Activated CD4-positive, alpha-beta T cell treated with anti-CD3 and anti-CD28 coated beads, Interleukin-2, amount 50 U/mL, for 24 hours (primary cell): Measurements from ENCODE around the gene KIF6.

Experiments used
- DNase-seq, 2 donors: peaks; one replicate each; pipeline ENCODE4 v3.0.0-alpha.2; 2020; ENCODE audit warnings: low read depth in 1 of 2, low spot score in 1 of 2

The KIF6 gene

GRCh38 chr6:39387785-39388184 is 337.4 kb downstream of the KIF6 start:
- no peak for DNase-seq

- no peak for DNase-seq
These were observed 338.7 kb downstream of the KIF6 start for GRCh38 chr6:39386487-39386886.

DNA sequence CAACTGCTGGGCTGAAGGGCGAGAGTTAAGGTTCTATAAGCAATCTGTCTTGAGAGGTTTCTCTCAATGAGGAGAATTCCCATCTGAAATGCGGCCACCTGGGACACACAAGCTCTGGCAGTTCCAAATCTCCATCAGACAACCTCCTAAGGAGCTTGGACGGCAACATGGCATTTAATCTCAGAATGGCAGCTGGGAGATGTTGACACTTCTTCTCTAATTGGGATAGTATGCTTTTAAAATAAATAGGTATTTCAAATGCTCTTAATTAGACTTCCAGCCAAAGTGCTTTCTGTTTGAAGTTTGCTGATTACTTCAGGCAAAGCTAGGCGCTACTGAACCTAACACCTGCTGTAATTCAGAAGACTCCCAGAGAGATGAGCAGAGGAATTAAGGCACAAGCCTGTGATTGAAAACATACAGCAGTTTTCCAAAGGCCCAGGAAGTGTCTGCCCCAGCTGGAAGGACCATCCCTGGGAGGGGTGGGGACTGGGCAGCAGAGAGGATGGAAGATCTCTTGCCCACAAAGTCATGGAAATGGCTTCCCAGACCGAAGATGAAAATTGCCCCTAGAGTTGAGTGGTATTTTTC is 343.6 kb downstream of the KIF6 start:
- no peak for DNase-seq

- no peak for DNase-seq
These were observed 344.2 kb downstream of the KIF6 start for GRCh38 chr6:39380837-39381549.

- DNase-seq, result no peak
These were observed 346.2 kb downstream of the KIF6 start for GRCh38 chr6:39378960-39379425.

- no peak for DNase-seq
These were observed 346.8 kb downstream of the KIF6 start for GRCh38 chr6:39378175-39378959.

GRCh38 chr6:39377539-39377950 is 347.7 kb downstream of the KIF6 start:
- DNase-seq, result no peak

DNA sequence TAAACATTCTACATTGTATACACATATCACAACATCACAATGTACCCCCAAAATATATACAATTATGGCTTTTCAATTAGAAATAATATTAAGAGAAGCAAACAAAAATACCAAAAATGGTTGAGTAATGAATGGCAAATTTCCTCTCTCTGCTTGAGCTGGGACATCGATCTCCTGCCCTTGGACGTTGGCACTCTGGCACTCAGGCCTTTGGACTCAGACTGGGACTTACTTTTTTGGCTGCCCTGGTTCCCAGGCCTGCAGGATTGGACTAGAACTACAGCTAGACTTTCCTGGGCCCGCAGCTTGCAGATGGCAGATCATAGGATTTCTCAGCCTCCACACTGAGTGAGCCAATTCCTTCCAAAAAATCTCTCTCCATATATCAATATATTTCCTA is 349.8 kb downstream of the KIF6 start:
- DNase-seq, result no peak

DNA sequence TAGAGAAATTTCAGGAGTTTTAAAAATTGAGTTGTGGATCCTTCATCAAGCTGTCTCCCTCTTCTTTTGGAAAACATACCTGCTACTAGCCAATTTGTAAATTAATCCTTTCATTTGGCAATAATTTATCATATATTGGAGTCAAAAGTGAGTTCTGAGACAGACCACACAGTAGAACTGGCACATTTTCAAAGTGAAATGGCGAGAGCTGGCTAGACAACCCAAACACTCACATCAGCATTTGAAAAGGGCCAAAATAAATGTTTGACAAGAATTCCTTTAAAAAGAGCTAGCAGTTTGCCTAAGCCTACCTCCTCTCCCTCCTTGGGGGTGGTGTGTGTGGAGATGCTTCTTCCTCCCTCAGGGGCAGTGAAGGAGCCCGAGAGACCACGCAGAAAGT is 354.8 kb downstream of the KIF6 start:
- DNase-seq, result no peak

GRCh38 chr6:39369987-39370386 is 355.2 kb downstream of the KIF6 start:
- no peak for DNase-seq

DNA sequence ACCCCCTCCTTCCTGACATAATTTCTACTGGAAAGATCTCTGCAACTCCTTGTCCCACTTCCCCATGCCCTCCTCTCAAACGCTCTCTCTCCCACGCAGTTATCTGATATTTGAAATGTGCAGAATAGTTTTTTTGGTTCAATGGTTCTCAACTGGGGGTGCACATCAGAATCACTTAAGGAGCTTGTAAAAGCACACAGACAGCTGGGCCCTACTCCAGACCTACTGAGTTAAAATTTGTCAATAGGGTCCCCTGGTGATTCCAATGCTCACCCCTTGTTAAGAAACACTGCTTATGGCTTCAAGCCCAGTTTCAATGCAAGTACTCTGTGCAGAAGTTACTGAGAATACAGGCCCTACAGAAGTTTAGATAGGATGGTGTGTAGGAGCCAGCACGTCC is 357.5 kb downstream of the KIF6 start:
- no peak for DNase-seq

DNA sequence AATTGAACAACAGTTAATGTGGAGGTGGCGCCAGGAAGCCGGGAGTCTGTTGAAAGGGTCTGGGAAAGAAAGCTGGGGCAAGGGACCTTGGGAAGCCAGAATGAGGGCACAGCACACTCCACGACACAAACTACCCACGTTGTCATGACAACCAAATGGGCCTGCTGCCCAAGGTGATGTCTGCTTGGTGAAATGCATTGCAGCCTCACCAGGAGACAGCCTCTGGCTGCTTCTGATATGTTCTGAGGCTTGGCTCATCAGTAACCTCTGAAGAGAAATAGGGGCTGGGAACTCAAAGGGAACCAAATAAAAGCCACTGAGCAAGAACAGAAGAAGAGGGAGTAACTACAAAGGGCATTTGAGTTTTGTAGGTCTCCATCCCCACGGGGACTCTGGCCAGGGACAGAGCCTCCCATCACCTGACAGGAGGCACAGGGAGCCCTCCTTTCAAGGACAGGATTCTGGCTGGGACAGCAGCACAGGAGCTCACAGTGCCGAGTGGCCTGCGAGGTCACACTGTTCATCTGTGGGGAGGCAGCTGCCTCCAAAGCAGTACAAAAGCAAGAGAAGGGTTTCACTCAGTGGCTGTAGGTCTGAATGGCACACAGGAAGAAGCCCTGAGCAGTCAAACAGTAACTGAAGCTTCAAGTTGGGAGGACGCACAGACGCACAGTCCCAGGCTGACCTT is 358.1 kb downstream of the KIF6 start:
- DNase-seq, result no peak

DNA sequence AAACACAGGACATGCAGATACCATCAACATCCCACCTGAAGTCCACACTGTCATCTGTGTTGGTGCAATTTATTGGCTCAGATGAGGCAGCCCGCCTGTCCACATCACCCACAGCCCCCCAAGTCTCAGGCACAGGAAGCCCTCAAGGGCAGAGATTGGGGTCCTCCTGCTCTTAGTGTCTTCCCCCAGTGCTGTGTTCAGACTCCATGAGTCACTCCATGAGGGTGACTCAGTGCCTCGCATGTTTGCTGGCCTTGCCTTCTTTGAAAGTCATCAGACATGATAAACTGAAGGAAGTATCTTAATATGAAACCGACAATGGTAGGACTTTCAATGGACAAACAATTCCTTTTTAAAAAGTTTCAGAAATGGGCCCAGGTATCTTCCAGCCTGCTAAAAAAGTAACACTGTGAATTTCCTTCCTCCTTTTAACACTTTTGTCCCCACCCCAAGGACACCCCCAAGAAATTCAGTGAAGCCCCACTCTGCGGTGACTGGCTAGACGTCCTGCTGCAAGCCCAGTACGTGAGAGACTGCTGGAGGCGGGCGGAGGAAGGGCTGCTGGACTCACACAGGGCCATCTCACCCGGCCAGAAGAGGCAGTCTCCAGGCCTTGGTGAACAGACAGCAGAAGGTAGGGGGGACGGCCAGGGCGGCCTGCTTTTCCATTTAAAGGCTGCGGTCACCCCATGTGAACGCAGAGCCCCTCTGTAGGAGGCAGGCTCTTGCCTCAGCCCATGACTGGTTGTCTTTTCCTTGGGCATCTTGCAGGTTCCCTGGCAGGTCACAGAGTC is 359.7 kb downstream of the KIF6 start:
- no peak for DNase-seq

DNA sequence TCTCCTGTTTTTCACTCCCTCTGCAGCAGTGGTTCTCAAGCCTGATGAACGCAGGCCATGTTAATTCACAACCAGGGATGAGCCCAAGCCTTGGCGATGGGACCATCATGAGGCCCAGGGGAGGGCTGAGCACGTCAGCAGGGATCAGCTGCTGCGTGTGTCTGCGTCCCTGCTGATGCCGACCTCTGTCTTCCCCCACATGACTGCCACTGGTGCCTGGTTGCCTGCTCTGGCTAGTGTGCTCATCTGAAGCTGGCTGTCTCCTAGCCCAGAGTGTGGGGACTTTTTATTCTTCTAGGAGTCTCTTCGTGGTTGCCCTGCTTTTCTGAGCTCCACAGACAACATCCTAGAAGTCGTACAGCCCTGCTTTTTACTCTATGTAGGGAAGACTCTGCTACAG is 361.9 kb downstream of the KIF6 start:
- DNase-seq, result no peak

DNA sequence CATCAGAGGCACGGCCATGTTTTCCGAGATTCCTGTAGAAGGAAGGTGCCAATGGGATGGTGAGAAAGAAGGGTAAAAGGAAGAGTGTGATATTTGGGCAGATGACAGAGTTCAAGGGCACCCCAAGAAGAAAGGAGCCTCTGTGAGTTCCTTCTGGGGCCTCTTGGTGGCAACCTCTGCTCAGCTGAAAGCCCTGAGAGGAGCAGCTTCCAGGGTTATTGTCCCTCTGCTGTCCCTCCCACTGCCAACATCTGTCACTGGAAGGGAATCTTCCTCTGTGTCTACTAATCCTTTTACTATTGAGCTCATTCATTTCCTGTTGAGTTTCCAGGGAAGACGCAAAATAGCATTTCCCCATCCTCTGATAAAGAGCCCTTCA is 362.7 kb downstream of the KIF6 start:
- no peak for DNase-seq

- peak; percentile 6 to 28 for DNase-seq
These were observed 363.3 kb downstream of the KIF6 start for GRCh38 chr6:39361657-39362486.

- no peak for DNase-seq
These were observed 364.8 kb downstream of the KIF6 start for GRCh38 chr6:39360378-39360777.

DNA sequence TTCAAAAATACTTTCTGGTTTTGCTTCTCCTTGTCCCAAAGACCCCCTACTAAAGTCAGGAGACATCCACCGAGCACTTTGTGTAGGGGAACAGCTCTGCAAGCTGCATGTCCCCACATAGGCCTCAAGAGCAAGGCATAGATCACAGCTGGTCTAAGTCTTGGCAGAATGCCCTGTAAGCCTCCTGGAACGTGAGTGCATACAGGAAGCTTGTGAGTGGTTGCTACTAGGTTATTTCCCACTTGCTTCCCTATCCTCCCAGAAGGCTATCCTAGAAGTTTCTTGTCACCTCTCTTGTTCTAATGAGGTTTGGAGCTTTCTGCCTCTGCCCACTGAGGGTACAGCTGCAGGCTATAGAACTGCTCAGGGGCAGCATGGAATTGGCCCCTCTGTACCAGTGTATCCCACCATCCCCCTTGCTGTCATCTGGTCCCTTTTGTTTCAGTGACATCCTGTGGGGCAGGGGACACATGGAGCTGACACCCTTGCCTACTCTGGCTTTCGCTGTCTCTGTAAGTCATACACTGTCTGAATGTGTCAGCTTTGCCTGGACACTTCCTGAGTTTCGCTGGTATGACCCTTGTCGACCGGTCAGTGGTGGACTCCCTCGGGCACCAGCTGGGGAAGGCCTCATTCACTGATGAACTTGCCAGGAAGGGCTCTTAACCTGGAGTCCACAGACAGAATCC is 367.1 kb downstream of the KIF6 start:
- no peak for DNase-seq

GRCh38 chr6:39353698-39354315 is 371.4 kb downstream of the KIF6 start:
- no peak for DNase-seq
